WTC11 (cell line): Measurements from ENCODE around the gene TRIM2. TPM values are rescaled to one million over a fixed set of nuclear protein-coding genes. Genes with fewer than 3 reads are reported as not detected.

Experiments
- ATAC-seq: fragments of 200-7000 bp; cut with Tn5 transposase; 2 replicates; pipeline ENCODE4 v1.10.0; 2021; ENCODE audit warnings: mild to moderate bottlenecking, moderate library complexity
- CTCF ChIA-PET: fragments of 300-600 bp; sonication (Branson Sonifier 250); formaldehyde crosslinking; loops from one replicate; lab custom pipeline; 2021; ENCODE audit warnings: antibody characterized with exemption; lab: Charles Lee
- POLR2A ChIA-PET: fragments of 350-600 bp; sonication (Branson Sonifier 250); formaldehyde crosslinking; loops from one replicate; lab custom pipeline; 2021; ENCODE audit warnings: antibody characterized with exemption; lab: Charles Lee
- DNase-seq: peaks from one replicate; pipeline ENCODE4 v3.0.0; 2021; ENCODE audit warnings: low spot score
- H3K27ac Mint-ChIP-seq: 2 replicates; pipeline ENCODE4 v1.8.0; 2021; ENCODE audit warnings: mixed read lengths
- H3K27me3 Mint-ChIP-seq: 2 replicates; pipeline ENCODE4 v1.8.0; 2021; ENCODE audit warnings: low read depth, mild to moderate bottlenecking, moderate library complexity, mixed read lengths
- H3K36me3 Mint-ChIP-seq: 2 replicates; pipeline ENCODE4 v1.8.0; 2021; ENCODE audit warnings: mixed read lengths
- H3K4me1 Mint-ChIP-seq: 2 replicates; pipeline ENCODE4 v1.8.0; 2022; ENCODE audit warnings: mixed read lengths
- H3K4me3 Mint-ChIP-seq: 2 replicates; pipeline ENCODE4 v1.8.0; 2021; ENCODE audit warnings: mild to moderate bottlenecking, moderate library complexity, mixed read lengths
- H3K9me3 Mint-ChIP-seq: 2 replicates; pipeline ENCODE4 v1.8.0; 2021; ENCODE audit warnings: mixed read lengths
- ATF2 ChIP-seq: sonication (generic); formaldehyde crosslinking; IDR thresholded peaks from 2 replicates; pipeline ENCODE4 v1.8.1; 2022; ENCODE audit warnings: low read depth, missing genetic modification reagents, borderline replicate concordance
- ATF6 ChIP-seq: sonication (generic); formaldehyde crosslinking; IDR thresholded peaks from 2 replicates; pipeline ENCODE4 v1.8.1; 2023; ENCODE audit warnings: mild to moderate bottlenecking, missing genetic modification reagents
- CTCF ChIP-seq: fragments of 200-600 bp; IDR thresholded peaks from 2 replicates; pipeline ENCODE4 v1.8.0; 2022; ENCODE audit warnings: antibody characterized with exemption
- E2F4 ChIP-seq: sonication (generic); formaldehyde crosslinking; IDR thresholded peaks from 2 replicates; pipeline ENCODE4 v1.8.1; 2022; ENCODE audit warnings: low read depth, mild to moderate bottlenecking, moderate library complexity, missing genetic modification reagents, borderline replicate concordance
- EMX1 ChIP-seq: fragments of 250-450 bp; sonication (Bioruptor Pico); IDR thresholded peaks from 2 replicates; pipeline ENCODE4 v1.8.0; 2021; ENCODE audit warnings: mild to moderate bottlenecking
- ERG ChIP-seq: fragments of 250-450 bp; sonication (Bioruptor Pico); IDR thresholded peaks from 2 replicates; pipeline ENCODE4 v1.8.0; 2021; ENCODE audit warnings: mild to moderate bottlenecking
- FOXP4 ChIP-seq: sonication (generic); formaldehyde crosslinking; IDR thresholded peaks from 2 replicates; pipeline ENCODE4 v1.8.0; 2022; ENCODE audit warnings: mild to moderate bottlenecking, missing genetic modification reagents
- HMGA2 ChIP-seq: fragments of 250-450 bp; sonication (Bioruptor Pico); IDR thresholded peaks from 2 replicates; pipeline ENCODE4 v1.4.0; 2021; ENCODE audit warnings: mild to moderate bottlenecking, moderate library complexity
- IRF2 ChIP-seq: sonication (generic); formaldehyde crosslinking; IDR thresholded peaks from 2 replicates; pipeline ENCODE4 v1.8.0; 2022; ENCODE audit warnings: low read depth, missing genetic modification reagents, borderline replicate concordance
- KAT7 ChIP-seq: sonication (generic); formaldehyde crosslinking; IDR thresholded peaks from 2 replicates; pipeline ENCODE4 v1.8.1; 2023; ENCODE audit warnings: missing genetic modification reagents, mild to moderate bottlenecking, borderline replicate concordance
- MXD4 ChIP-seq: fragments of 250-450 bp; sonication (Bioruptor Pico); IDR thresholded peaks from 2 replicates; pipeline ENCODE4 v1.8.0; 2021; ENCODE audit warnings: mild to moderate bottlenecking, moderate library complexity, borderline replicate concordance
- NFYB ChIP-seq: sonication (generic); formaldehyde crosslinking; conservative IDR thresholded peaks from 2 replicates; pipeline ENCODE4 v1.8.0; 2022; ENCODE audit warnings: low read depth, missing genetic modification reagents
- PREB ChIP-seq: sonication (generic); formaldehyde crosslinking; IDR thresholded peaks from 2 replicates; pipeline ENCODE4 v1.8.1; 2022; ENCODE audit warnings: mild to moderate bottlenecking, missing genetic modification reagents, moderate library complexity, borderline replicate concordance
- ZNF532 ChIP-seq: fragments of 250-450 bp; sonication (Bioruptor Pico); IDR thresholded peaks from 2 replicates; pipeline ENCODE4 v1.9.0; 2021; ENCODE audit warnings: mild to moderate bottlenecking, borderline replicate concordance
- ZNF671 ChIP-seq: fragments of 250-450 bp; sonication (Bioruptor Pico); IDR thresholded peaks from 2 replicates; pipeline ENCODE4 v1.8.0; 2021; ENCODE audit warnings: mild to moderate bottlenecking
- total RNA-seq: library from RNA; stranded (reverse); gene quantifications from 3 replicates; pipeline ENCODE4 v1.2.3, GENCODE V29; 2021

The TRIM2 gene
- total RNA-seq, 1 experiment from 2014 or later = 54.5 TPM

- TF ChIP-seq FOXP4 (no peak), EMX1 (CRISPR knock-in tag) (no peak), CTCF (no peak)
These were observed 26.4 kb upstream of the TRIM2 start (continued) for GRCh38 chr4:153177841-153178240.

GRCh38 chr4:153179100-153179499 lies 25.1 kb upstream of the TRIM2 start:
- Mint-ChIP-seq H3K27me3 (no peaks in the 10 kb centered on the region; the same call in 1 of the 2 replicates), H3K27ac (no peak overlapping the region), H3K4me1 (peaks cover 30% of the 10 kb centered on the region), H3K4me3 (no peak overlapping the region), H3K36me3 (no peaks in the 10 kb centered on the region), H3K9me3 (no peaks in the 10 kb centered on the region)
- TF ChIP-seq HMGA2 (CRISPR knock-in tag) (peak; percentile 100), ZNF671 (CRISPR knock-in tag) (no peak), E2F4 (no peak), IRF2 (CRISPR knock-in tag) (no peak), ATF6 (CRISPR knock-in tag) (no peak), KAT7 (CRISPR knock-in tag) (no peak), ZNF532 (CRISPR knock-in tag) (no peak)
- POLR2A ChIA-PET = no interaction called here
- DNase-seq = no peak
- ATAC-seq = no peak
- CTCF ChIA-PET = no interaction called here

GRCh38 chr4:153181293-153181692 lies 22.9 kb upstream of the TRIM2 start:
- Mint-ChIP-seq H3K4me3 (no peak overlapping the region), H3K36me3 (no peaks in the 10 kb centered on the region), H3K27ac (no peak overlapping the region), H3K4me1 (peaks cover 40% of the 10 kb centered on the region), H3K9me3 (no peaks in the 10 kb centered on the region), H3K27me3 (no peaks in the 10 kb centered on the region; the same call in 1 of the 2 replicates)
- ChIA-PET POLR2A (no interaction called here), CTCF (no interaction called here)
- ATAC-seq (peak; percentile 24; the same call in 1 of the 2 replicates), DNase-seq (no peak)
- TF ChIP-seq PREB (CRISPR knock-in tag) = no peak
- no peak for TF ChIP-seq ERG (CRISPR knock-in tag)
- TF ChIP-seq MXD4 = no peak
- TF ChIP-seq FOXP4 = no peak
- TF ChIP-seq ATF2 = no peak
- no peak for TF ChIP-seq NFYB (CRISPR knock-in tag)
